PC-9 (cell line): Measurements from ENCODE around the gene KCNMB1. TPM values are rescaled to one million over a fixed set of nuclear protein-coding genes. Genes with fewer than 3 reads are reported as not detected.

ENCODE experiments used
- BruUV-seq: library from RNA; stranded (reverse); fragments of 400-500 nt; replicated peaks from 2 replicates; lab custom pipeline; 2021; lab: Mats Ljungman, UMichigan
- CTCF ChIA-PET: fragments of 300-600 bp; sonication (Branson Sonifier 250); formaldehyde crosslinking; loops from one replicate; lab custom pipeline; 2022; ENCODE audit warnings: antibody characterized with exemption; lab: Charles Lee
- POLR2A ChIA-PET: fragments of 300-600 bp; sonication (Branson Sonifier 250); formaldehyde crosslinking; loops from one replicate; lab custom pipeline; 2022; ENCODE audit warnings: antibody characterized with exemption; ENCODE audit not compliant: unreplicated experiment; lab: Charles Lee
- DNase-seq, 2 experiments: peaks; one replicate each; pipeline versions ENCODE4 v3.0.0 to v3.0.0-alpha.2; 2015 to 2022; ENCODE audit warnings: mixed read lengths in 1 of 2
- H2AFZ ChIP-seq: fragments of 200-600 bp; sonication (generic); 2 replicates; pipeline ENCODE4 v1.8.1; 2017; ENCODE audit warnings: antibody characterized with exemption
- H3F3A ChIP-seq: fragments of 200-600 bp; sonication (generic); 2 replicates; pipeline ENCODE4 v1.8.1; 2017; ENCODE audit warnings: antibody characterized with exemption, mild to moderate bottlenecking, low read depth; ENCODE audit not compliant: insufficient read depth
- H3K27ac ChIP-seq: fragments of 200-600 bp; sonication (generic); 2 replicates; pipeline ENCODE4 v1.6.1; 2016; ENCODE audit warnings: mixed run types
- H3K27me3 ChIP-seq: fragments of 200-600 bp; sonication (generic); 2 replicates; pipeline ENCODE4 v1.6.1; 2016; ENCODE audit warnings: low read depth, mixed run types; ENCODE audit not compliant: insufficient read depth
- H3K36me3 ChIP-seq: fragments of 200-600 bp; sonication (generic); 2 replicates; pipeline ENCODE4 v1.6.1; 2016; ENCODE audit warnings: low read depth, mixed run types
- H3K4me1 ChIP-seq: fragments of 200-600 bp; sonication (generic); replicated peaks from 2 replicates; pipeline ENCODE4 v1.6.1; 2016; ENCODE audit warnings: mixed run types; ENCODE audit not compliant: insufficient read depth
- H3K4me2 ChIP-seq: fragments of 200-600 bp; sonication (generic); 2 replicates; pipeline ENCODE4 v1.6.1; 2017; ENCODE audit warnings: mixed run types
- H3K4me3 ChIP-seq: fragments of 200-600 bp; sonication (generic); 2 replicates; pipeline ENCODE4 v1.6.1; 2016; ENCODE audit warnings: mixed run types
- H3K79me2 ChIP-seq: fragments of 200-600 bp; sonication (generic); 2 replicates; pipeline ENCODE4 v1.6.1; 2017; ENCODE audit warnings: low read depth, mixed run types
- H3K9me2 ChIP-seq: fragments of 200-600 bp; sonication (generic); 2 replicates; pipeline ENCODE4 v1.8.1; 2017; ENCODE audit warnings: mild to moderate bottlenecking; ENCODE audit not compliant: insufficient read depth
- H3K9me3 ChIP-seq: fragments of 200-600 bp; sonication (generic); 2 replicates; pipeline ENCODE4 v1.8.1; 2016; ENCODE audit warnings: low read depth; ENCODE audit not compliant: insufficient read depth
- H4K20me1 ChIP-seq: fragments of 200-600 bp; sonication (generic); 2 replicates; pipeline ENCODE4 v1.8.1; 2017; ENCODE audit not compliant: insufficient read depth
- CTCF ChIP-seq: fragments of 200-600 bp; sonication (generic); conservative IDR thresholded peaks from 2 replicates; pipeline ENCODE4 v1.6.1; 2017; ENCODE audit warnings: mixed run types, antibody characterized with exemption, mild to moderate bottlenecking, moderate library complexity
- EZH2 ChIP-seq: fragments of 200-600 bp; sonication (generic); IDR thresholded peaks from 2 replicates; pipeline ENCODE4 v1.8.0; 2017; ENCODE audit warnings: antibody characterized with exemption, low read depth
- intact Hi-C: fragments of 100-400 bp; cut with micrococcal nuclease; formaldehyde crosslinking; loops from one replicate; pipeline ENCODE4 v1.10.0; 2022; ENCODE audit not compliant: unreplicated experiment
- total RNA-seq: library from RNA; stranded (reverse); gene quantifications from 2 replicates; pipeline ENCODE4 v1.2.3, GENCODE V29; 2021

Gene KCNMB1
- total RNA-seq, 1 experiment from 2014 or later: not detected

GRCh38 chr5:170419643-170420042, 30.5 kb upstream of the KCNMB1 start:
- Histone ChIP-seq H3F3A (no peaks in the 10 kb centered on the region), H3K27ac (no peak overlapping the region), H3K79me2 (no peaks in the 10 kb centered on the region), H3K9me3 (no peaks in the 10 kb centered on the region), H3K4me3 (no peak overlapping the region), H3K4me2 (no peak overlapping the region), H4K20me1 (no peaks in the 10 kb centered on the region), H3K27me3 (peaks cover 4% of the 10 kb centered on the region; the same call in 1 of the 2 replicates), H2AFZ (no peak overlapping the region), H3K36me3 (no peaks in the 10 kb centered on the region), H3K4me1 (no peaks in the 10 kb centered on the region), H3K9me2 (no peaks in the 10 kb centered on the region)
- TF ChIP-seq CTCF (no peak), EZH2 (no peak)
- BruUV-seq: no TSS peak
- intact Hi-C loops: loop anchor here (1.0 to 10.0 kb wide), 3 partner anchors 152 to 725 kb away; no protein-coding TSS in a partner anchor
- POLR2A ChIA-PET: no interaction called here
- DNase-seq: no peak
- CTCF ChIA-PET: no interaction called here

GRCh38 chr5:170418736-170419135, 29.6 kb upstream of the KCNMB1 start:
- no peak overlapping the region for H3K27ac ChIP-seq
- intact Hi-C loops: loop anchor here (10.0 kb wide), 1 partner anchor 724 kb away; no protein-coding TSS in a partner anchor
- H3K27me3 ChIP-seq: peaks cover 4% of the 10 kb centered on the region; the same call in 1 of the 2 replicates
- H3K36me3 ChIP-seq: no peaks in the 10 kb centered on the region
- CTCF ChIA-PET: no interaction called here
- H3K79me2 ChIP-seq: no peaks in the 10 kb centered on the region
- no peak overlapping the region for H3K4me3 ChIP-seq
- POLR2A ChIA-PET: no interaction called here
- peak in 1 of 2 experiments; percentile 58 for DNase-seq
- TF ChIP-seq EZH2: no peak
- no peak for TF ChIP-seq CTCF
- H3K9me2 ChIP-seq: no peaks in the 10 kb centered on the region
- H3F3A ChIP-seq: no peaks in the 10 kb centered on the region
- no peaks in the 10 kb centered on the region for H3K4me1 ChIP-seq
- H3K4me2 ChIP-seq: no peak overlapping the region
- no TSS peak for BruUV-seq
- H4K20me1 ChIP-seq: no peaks in the 10 kb centered on the region
- H3K9me3 ChIP-seq: no peaks in the 10 kb centered on the region
- no peak overlapping the region for H2AFZ ChIP-seq

- H3K27ac ChIP-seq: no peak overlapping the region
- H3K9me2 ChIP-seq: no peaks in the 10 kb centered on the region
- no peak for DNase-seq
- no peak overlapping the region for H3K4me2 ChIP-seq
- no peaks in the 10 kb centered on the region for H3K36me3 ChIP-seq
- TF ChIP-seq CTCF (no peak), EZH2 (no peak)
- no peak overlapping the region for H2AFZ ChIP-seq
- no TSS peak for BruUV-seq
- no peaks in the 10 kb centered on the region for H3K27me3 ChIP-seq
- H3F3A ChIP-seq: no peaks in the 10 kb centered on the region
- H3K9me3 ChIP-seq: no peaks in the 10 kb centered on the region
- no peaks in the 10 kb centered on the region for H4K20me1 ChIP-seq
- ChIA-PET POLR2A (no interaction called here), CTCF (no interaction called here)
- no peaks in the 10 kb centered on the region for H3K4me1 ChIP-seq
- H3K79me2 ChIP-seq: no peaks in the 10 kb centered on the region
- intact Hi-C loops: loop anchor here (10.0 kb wide), 1 partner anchor 722 kb away; no protein-coding TSS in a partner anchor
- no peak overlapping the region for H3K4me3 ChIP-seq
Observed at GRCh38 chr5:170416526-170416925, 27.4 kb upstream of the KCNMB1 start.
